K562 (cell line): ENCODE data around the gene APOL3. TPM values are rescaled to one million over a fixed set of nuclear protein-coding genes. Genes with fewer than 3 reads are reported as not detected.

Experiments
- CBFA2T3 ChIP-seq: fragments of 450-650 bp; IDR thresholded peaks from 2 replicates; pipeline ENCODE4 v1.6.1; 2017
- CBX5 ChIP-seq: IDR thresholded peaks from 2 replicates; pipeline ENCODE4 v1.6.1; 2014; ENCODE audit warnings: low read depth, borderline replicate concordance
- CC2D1A ChIP-seq: fragments of 450-650 bp; IDR thresholded peaks from 2 replicates; pipeline ENCODE4 v1.6.1; 2017; ENCODE audit warnings: mild to moderate bottlenecking
- POLR2AphosphoS2 ChIP-seq: IDR thresholded peaks from 2 replicates; pipeline ENCODE4 v1.6.1; 2012; ENCODE audit warnings: low read length, improper control_type of control experiment
- RFX1 ChIP-seq: fragments of 450-650 bp; IDR thresholded peaks from 2 replicates; pipeline ENCODE4 v1.6.1; 2016; ENCODE audit warnings: mild to moderate bottlenecking, moderate library complexity
- SLC30A9 ChIP-seq: fragments of 250-450 bp; sonication (Bioruptor Pico); IDR thresholded peaks from 2 replicates; pipeline ENCODE4 v1.8.0; 2022; ENCODE audit warnings: mild to moderate bottlenecking, moderate library complexity
- SMC3 ChIP-seq: conservative IDR thresholded peaks from 2 replicates; pipeline ENCODE4 v1.6.1; 2011; ENCODE audit warnings: low read depth, low read length, improper control_type of control experiment; ENCODE audit not compliant: insufficient read depth
- ZBTB7A ChIP-seq: IDR thresholded peaks from 2 replicates; pipeline ENCODE4 v1.6.1; 2011; ENCODE audit warnings: low read depth, mild to moderate bottlenecking, low read length, moderate library complexity, borderline replicate concordance; ENCODE audit not compliant: control insufficient read depth
- ZFP36 ChIP-seq: fragments of 150-350 bp; IDR thresholded peaks from 2 replicates; pipeline ENCODE4 v1.6.1; 2018; ENCODE audit warnings: low read length, low read depth; ENCODE audit not compliant: partially characterized antibody
- ZNF398 ChIP-seq: fragments of 250-450 bp; sonication (Bioruptor Pico); IDR thresholded peaks from 2 replicates; pipeline ENCODE4 v1.8.0; 2021; ENCODE audit warnings: moderate library complexity, mild to moderate bottlenecking, inconsistent platforms
- polyA plus RNA-seq, 8 experiments: library from polyadenylated mRNA; depleted of rRNA in 4 of 8; stranded (reverse) in 5 of 8; unstranded in 3 of 8; fragments of >200 nt; fragmentation: Nextera tagmentation in 2 of 8; fragmentation: Illumina TruSeq in 1 of 8; extraction: Ambion mirVana in 2 of 8; extraction: Trizol in 1 of 8; gene quantifications; 2 replicates each; pipeline versions ENCODE4 v1.2.1 to v1.2.3, GENCODE V29; 2011 to 2014; ENCODE audit warnings: inconsistent platforms in 1 of 8, missing spikeins in 1 of 8
- total RNA-seq, 7 experiments: library from RNA; depleted of rRNA in 6 of 7; stranded (reverse); fragments of >200 nt in 6 of 7; fragmentation: Illumina TruSeq in 2 of 7; extraction: Trizol in 2 of 7; gene quantifications; 2 replicates each; pipeline versions ENCODE4 v1.2.1 to v1.2.3, GENCODE V29; 2011 to 2021; ENCODE audit warnings: low replicate concordance in 1 of 7
- TF ChIP-seq, protein P1 (sequence below): fragments of 450-650 bp; IDR thresholded peaks from 2 replicates; pipeline ENCODE4 v1.6.1; 2018; ENCODE audit warnings: mild to moderate bottlenecking, low read depth; ENCODE audit not compliant: partially characterized antibody
- TF ChIP-seq, protein P2 (sequence below), 2 experiments: fragments of 450-650 bp; formaldehyde crosslinking in 1 of 2; IDR thresholded peaks; 2 replicates each; pipeline versions ENCODE4 v1.4.0 to v1.6.1; 2014 to 2020; ENCODE audit warnings: mild to moderate bottlenecking in 2 of 2, borderline replicate concordance in 1 of 2, low read depth in 1 of 2

APOL3 gene
- total and polyA plus RNA-seq, 9 of the 15 experiments (the other 6 are each of a cell fraction or from before 2014, with no cell fraction given) = 0.25 to 1.1 (median 0.56) TPM; not detected in 1

GRCh38 chr22:36194971-36195370 lies 34.4 kb upstream of the APOL3 start (continued):
- no peak for TF ChIP-seq ZNF398 (CRISPR knock-in tag)
- peak; percentile 94 for TF ChIP-seq ZFP36
- no peak for TF ChIP-seq ZBTB7A
- TF ChIP-seq POLR2AphosphoS2 = no peak
- TF ChIP-seq, protein P1, sequence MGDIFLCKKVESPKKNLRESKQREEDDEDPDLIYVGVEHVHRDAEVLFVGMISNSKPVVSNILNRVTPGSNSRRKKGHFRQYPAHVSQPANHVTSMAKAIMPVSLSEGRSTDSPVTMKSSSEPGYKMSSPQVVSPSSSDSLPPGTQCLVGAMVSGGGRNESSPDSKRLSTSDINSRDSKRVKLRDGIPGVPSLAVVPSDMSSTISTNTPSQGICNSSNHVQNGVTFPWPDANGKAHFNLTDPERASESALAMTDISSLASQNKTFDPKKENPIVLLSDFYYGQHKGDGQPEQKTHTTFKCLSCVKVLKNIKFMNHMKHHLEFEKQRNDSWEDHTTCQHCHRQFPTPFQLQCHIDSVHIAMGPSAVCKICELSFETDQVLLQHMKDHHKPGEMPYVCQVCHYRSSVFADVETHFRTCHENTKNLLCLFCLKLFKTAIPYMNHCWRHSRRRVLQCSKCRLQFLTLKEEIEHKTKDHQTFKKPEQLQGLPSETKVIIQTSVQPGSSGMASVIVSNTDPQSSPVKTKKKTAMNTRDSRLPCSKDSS = no peak
- no peak for TF ChIP-seq CBFA2T3
- TF ChIP-seq SMC3 = 0 out of 2 replicates have a peak, but pooled peaks have one; percentile 28
- TF ChIP-seq, protein P2, sequence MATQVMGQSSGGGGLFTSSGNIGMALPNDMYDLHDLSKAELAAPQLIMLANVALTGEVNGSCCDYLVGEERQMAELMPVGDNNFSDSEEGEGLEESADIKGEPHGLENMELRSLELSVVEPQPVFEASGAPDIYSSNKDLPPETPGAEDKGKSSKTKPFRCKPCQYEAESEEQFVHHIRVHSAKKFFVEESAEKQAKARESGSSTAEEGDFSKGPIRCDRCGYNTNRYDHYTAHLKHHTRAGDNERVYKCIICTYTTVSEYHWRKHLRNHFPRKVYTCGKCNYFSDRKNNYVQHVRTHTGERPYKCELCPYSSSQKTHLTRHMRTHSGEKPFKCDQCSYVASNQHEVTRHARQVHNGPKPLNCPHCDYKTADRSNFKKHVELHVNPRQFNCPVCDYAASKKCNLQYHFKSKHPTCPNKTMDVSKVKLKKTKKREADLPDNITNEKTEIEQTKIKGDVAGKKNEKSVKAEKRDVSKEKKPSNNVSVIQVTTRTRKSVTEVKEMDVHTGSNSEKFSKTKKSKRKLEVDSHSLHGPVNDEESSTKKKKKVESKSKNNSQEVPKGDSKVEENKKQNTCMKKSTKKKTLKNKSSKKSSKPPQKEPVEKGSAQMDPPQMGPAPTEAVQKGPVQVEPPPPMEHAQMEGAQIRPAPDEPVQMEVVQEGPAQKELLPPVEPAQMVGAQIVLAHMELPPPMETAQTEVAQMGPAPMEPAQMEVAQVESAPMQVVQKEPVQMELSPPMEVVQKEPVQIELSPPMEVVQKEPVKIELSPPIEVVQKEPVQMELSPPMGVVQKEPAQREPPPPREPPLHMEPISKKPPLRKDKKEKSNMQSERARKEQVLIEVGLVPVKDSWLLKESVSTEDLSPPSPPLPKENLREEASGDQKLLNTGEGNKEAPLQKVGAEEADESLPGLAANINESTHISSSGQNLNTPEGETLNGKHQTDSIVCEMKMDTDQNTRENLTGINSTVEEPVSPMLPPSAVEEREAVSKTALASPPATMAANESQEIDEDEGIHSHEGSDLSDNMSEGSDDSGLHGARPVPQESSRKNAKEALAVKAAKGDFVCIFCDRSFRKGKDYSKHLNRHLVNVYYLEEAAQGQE (IDR thresholded peaks at IDR 0.05; ENCODE audit: borderline replicate concordance) = peak; percentile 59
- TF ChIP-seq, protein P2 (CRISPR knock-in tag; IDR thresholded peaks at IDR 0.05; ENCODE audit: low read depth) = no peak
- no peak for TF ChIP-seq CBX5
- TF ChIP-seq CC2D1A = peak; percentile 21; the same call in 1 of the 2 replicates
- no peak for TF ChIP-seq SLC30A9
- TF ChIP-seq RFX1 = no peak
- TF ChIP-seq, all 486 proteins: peak for 7
